T-cell (primary cell): Measurements from ENCODE around the gene LIMS2. TPM values are rescaled to one million over a fixed set of nuclear protein-coding genes. Genes with fewer than 3 reads are reported as not detected.

Experiments used
- ATAC-seq, 4 experiments: fragments of 200-7000 bp in 3 of 4; fragments of 150-1000 bp in 1 of 4; cut with Tn5 transposase; replicated peaks in 1 of 4; 1 replicate in 3 of 4; 2 replicates in 1 of 4; pipeline ENCODE4 v1.10.0; 2021; ENCODE audit warnings: moderate library complexity in 3 of 4, mild to moderate bottlenecking in 2 of 4, moderate number of reproducible peaks in 1 of 4
- CTCF ChIA-PET, 2 donors: fragments of 300-600 bp; sonication (Branson Sonifier 250); formaldehyde crosslinking; loops; one replicate each; lab custom pipeline; 2022; ENCODE audit warnings: antibody characterized with exemption in 2 of 2; lab: Charles Lee
- POLR2A ChIA-PET, 2 donors: fragments of 300-600 bp; sonication (Branson Sonifier 250); formaldehyde crosslinking; loops; one replicate each; lab custom pipeline; 2022; ENCODE audit warnings: antibody characterized with exemption in 2 of 2; lab: Charles Lee
- DNase-seq, 35 experiments: peaks; one replicate each; pipeline versions ENCODE4 v3.0.0 to v3.0.0-alpha.2; 2013 to 2023
- H3K27ac ChIP-seq: one replicate; pipeline ENCODE4 v1.5.1; 2013; ENCODE audit warnings: low read length
- H3K27me3 ChIP-seq, 2 experiments: replicated peaks in 1 of 2; 1 replicate in 1 of 2; 2 replicates in 1 of 2; pipeline versions ENCODE4 v1.6.1 to v1.7.0; 2013; ENCODE audit warnings: low read length in 1 of 2, mixed read lengths in 1 of 2; ENCODE audit not compliant: control insufficient read depth in 2 of 2, insufficient read depth in 2 of 2; ENCODE audit errors: extremely low read depth in 1 of 2
- H3K36me3 ChIP-seq, 2 donors: 1 replicate in 1 of 2; 2 replicates in 1 of 2; pipeline versions ENCODE4 v1.6.1 to v1.7.0; 2013; ENCODE audit warnings: low read length in 1 of 2; ENCODE audit not compliant: control insufficient read depth in 2 of 2, insufficient read depth in 1 of 2; ENCODE audit errors: extremely low read depth in 1 of 2
- H3K4me1 ChIP-seq, 2 experiments: 1 replicate in 1 of 2; 2 replicates in 1 of 2; pipeline versions ENCODE4 v1.6.1 to v1.7.0; 2013; ENCODE audit warnings: low read length in 2 of 2, mixed read lengths in 1 of 2; ENCODE audit not compliant: insufficient read depth in 2 of 2, control insufficient read depth in 1 of 2; ENCODE audit errors: extremely low read depth in 1 of 2
- H3K4me3 ChIP-seq, 2 donors: 1 replicate in 1 of 2; 2 replicates in 1 of 2; pipeline versions ENCODE4 v1.5.1 to v1.7.0; 2013; ENCODE audit warnings: mild to moderate bottlenecking in 2 of 2, low read length in 1 of 2, moderate library complexity in 1 of 2; ENCODE audit not compliant: control insufficient read depth in 1 of 2; ENCODE audit errors: extremely low read depth in 1 of 2
- H3K9me3 ChIP-seq: 2 replicates; pipeline ENCODE4 v1.7.0; 2013
- H3K27ac Mint-ChIP-seq, 2 donors: one replicate each; pipeline ENCODE4 v1.8.0; 2020 to 2021; ENCODE audit warnings: mild to moderate bottlenecking in 2 of 2, mixed read lengths in 2 of 2
- H3K27me3 Mint-ChIP-seq, 2 donors: one replicate each; pipeline ENCODE4 v1.8.0; 2021 to 2022; ENCODE audit warnings: mixed read lengths in 2 of 2
- H3K36me3 Mint-ChIP-seq: one replicate; pipeline ENCODE4 v1.8.0; 2021; ENCODE audit warnings: mixed read lengths
- H3K4me1 Mint-ChIP-seq, 3 donors: one replicate each; pipeline ENCODE4 v1.8.0; 2020 to 2022; ENCODE audit warnings: mixed read lengths in 3 of 3, mild to moderate bottlenecking in 1 of 3
- H3K4me3 Mint-ChIP-seq, 3 donors: one replicate each; pipeline ENCODE4 v1.8.0; 2020 to 2022; ENCODE audit warnings: mild to moderate bottlenecking in 3 of 3, mixed read lengths in 3 of 3, moderate library complexity in 3 of 3
- H3K9me3 Mint-ChIP-seq, 3 donors: one replicate each; pipeline ENCODE4 v1.8.0; 2020 to 2022; ENCODE audit warnings: mixed read lengths in 3 of 3
- WGBS: methylation state at CpG from one replicate; pipeline ENCODE4 v1.1.5; 2013; ENCODE audit warnings: missing lambda C conversion rate; ENCODE audit not compliant: insufficient coverage; 5-methylcytosine and 5-hydroxymethylcytosine counted together
- total RNA-seq, 35 experiments: library from RNA in 6 of 35; stranded (reverse) in 6 of 35; fragments of 120-200 nt in 1 of 35; gene quantifications; one replicate each; pipeline versions ENCODE4 v1.2.1 to v1.2.4 and lab custom pipeline; 2013 to 2026

Gene LIMS2
- total RNA-seq, 5 donors from 2014 or later (not counting 1 experiment from before 2014, with no cell fraction given): 8.4 to 14.8 (median 10.3) TPM

- H3K9me3 Mint-ChIP-seq: no peaks in the 10 kb centered on the region
- H3K4me3 Mint-ChIP-seq: no peak overlapping the region
- ChIA-PET POLR2A (no interaction called here), CTCF (no interaction called here)
- Histone ChIP-seq H3K36me3 (no peaks in the 10 kb centered on the region), H3K27ac (no peak overlapping the region), H3K4me3 (no peak overlapping the region), H3K4me1 (no peaks in the 10 kb centered on the region), H3K9me3 (no peaks in the 10 kb centered on the region), H3K27me3 (peaks cover 0 to 59% of the 10 kb centered on the region in 2 experiments)
- WGBS: 79% methylated on average over 9 of the region's 14 CpGs
- no peak for ATAC-seq
- H3K36me3 Mint-ChIP-seq: no peaks in the 10 kb centered on the region
- peaks cover 0 to 3% (median 0%) of the 10 kb centered on the region in 3 donors for H3K4me1 Mint-ChIP-seq
- peaks cover 18 to 40% of the 10 kb centered on the region in 2 donors for H3K27me3 Mint-ChIP-seq
- H3K27ac Mint-ChIP-seq: no peak overlapping the region
- no peak for DNase-seq
Observed at GRCh38 chr2:127659408-127660290, 15.7 kb downstream of the LIMS2 start.

GRCh38 chr2:127658641-127659407, 16.5 kb downstream of the LIMS2 start:
- H3K27me3 ChIP-seq: peaks cover 0 to 53% of the 10 kb centered on the region in 2 experiments
- ATAC-seq (no peak), DNase-seq (no peak)
- no peak overlapping the region for H3K4me3 Mint-ChIP-seq
- CTCF ChIA-PET: no interaction called here
- H3K9me3 ChIP-seq: no peaks in the 10 kb centered on the region
- H3K9me3 Mint-ChIP-seq: no peaks in the 10 kb centered on the region
- no peaks in the 10 kb centered on the region for H3K4me1 ChIP-seq
- H3K36me3 ChIP-seq: no peaks in the 10 kb centered on the region
- peaks cover 18 to 40% of the 10 kb centered on the region in 2 donors for H3K27me3 Mint-ChIP-seq
- POLR2A ChIA-PET: no interaction called here
- 87% methylated on average over 15 of the region's 20 CpGs for WGBS
- no peak overlapping the region for H3K27ac Mint-ChIP-seq
- no peak overlapping the region for H3K4me3 ChIP-seq
- H3K36me3 Mint-ChIP-seq: no peaks in the 10 kb centered on the region
- H3K27ac ChIP-seq: no peak overlapping the region
- peaks cover 0 to 3% (median 0%) of the 10 kb centered on the region in 3 donors for H3K4me1 Mint-ChIP-seq

DNA sequence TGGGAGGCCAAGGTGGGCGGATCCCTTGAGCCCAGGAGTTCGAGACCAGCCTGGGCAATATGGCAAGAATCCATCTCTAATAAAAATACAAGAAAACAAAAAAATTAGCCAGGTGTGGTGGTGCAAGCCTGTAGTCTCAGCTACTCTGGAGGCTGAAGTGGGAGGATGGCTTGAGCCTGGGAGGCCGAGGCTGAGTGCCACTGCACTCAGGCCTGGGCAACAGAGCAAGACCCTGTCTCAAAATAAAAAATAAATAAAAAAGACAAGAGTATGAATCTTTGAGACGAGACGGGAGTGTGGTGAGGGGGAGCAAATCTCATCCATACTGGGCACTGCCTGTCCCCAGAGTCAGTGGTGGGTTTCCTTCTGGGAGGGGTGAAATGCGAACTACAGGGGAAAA, 17.2 kb downstream of the LIMS2 start:
- no peaks in the 10 kb centered on the region for H3K4me1 Mint-ChIP-seq
- H3K27me3 Mint-ChIP-seq: peaks cover 11 to 36% of the 10 kb centered on the region in 2 donors
- DNase-seq: no peak
- H3K9me3 Mint-ChIP-seq: no peaks in the 10 kb centered on the region
- ChIA-PET POLR2A (no interaction called here), CTCF (no interaction called here)
- no peaks in the 10 kb centered on the region for H3K4me1 ChIP-seq
- peaks cover 0 to 52% of the 10 kb centered on the region in 2 experiments for H3K27me3 ChIP-seq
- no peak overlapping the region for H3K27ac Mint-ChIP-seq
- H3K9me3 ChIP-seq: no peaks in the 10 kb centered on the region
- no peak overlapping the region for H3K27ac ChIP-seq
- H3K36me3 ChIP-seq: no peaks in the 10 kb centered on the region
- H3K4me3 ChIP-seq: no peak overlapping the region
- 90% methylated on average over 3 of the region's 6 CpGs for WGBS
- no peak overlapping the region for H3K4me3 Mint-ChIP-seq
- no peaks in the 10 kb centered on the region for H3K36me3 Mint-ChIP-seq
- ATAC-seq: no peak

- Histone ChIP-seq H3K4me3 (no peak overlapping the region), H3K4me1 (no peaks in the 10 kb centered on the region), H3K27me3 (peaks cover 0 to 51% of the 10 kb centered on the region in 2 experiments), H3K9me3 (no peaks in the 10 kb centered on the region), H3K36me3 (no peaks in the 10 kb centered on the region), H3K27ac (no peak overlapping the region)
- Mint-ChIP-seq H3K36me3 (no peaks in the 10 kb centered on the region), H3K4me3 (no peak overlapping the region), H3K4me1 (no peaks in the 10 kb centered on the region), H3K27ac (no peak overlapping the region), H3K27me3 (peaks cover 9 to 29% of the 10 kb centered on the region in 2 donors), H3K9me3 (no peaks in the 10 kb centered on the region)
- DNase-seq: no peak
- WGBS: 84% methylated on average over 13 of the region's 17 CpGs
- CTCF ChIA-PET: interaction anchor here in 1 of 2 donors (0.6 to 2.3 kb wide), 3 partner anchors 32 to 288 kb away, joined by 3 to 7 read pairs (median 3); no protein-coding TSS in a partner anchor
- ATAC-seq: no peak
- POLR2A ChIA-PET: no interaction called here
Observed at GRCh38 chr2:127657232-127657595, 18.1 kb downstream of the LIMS2 start.

DNA sequence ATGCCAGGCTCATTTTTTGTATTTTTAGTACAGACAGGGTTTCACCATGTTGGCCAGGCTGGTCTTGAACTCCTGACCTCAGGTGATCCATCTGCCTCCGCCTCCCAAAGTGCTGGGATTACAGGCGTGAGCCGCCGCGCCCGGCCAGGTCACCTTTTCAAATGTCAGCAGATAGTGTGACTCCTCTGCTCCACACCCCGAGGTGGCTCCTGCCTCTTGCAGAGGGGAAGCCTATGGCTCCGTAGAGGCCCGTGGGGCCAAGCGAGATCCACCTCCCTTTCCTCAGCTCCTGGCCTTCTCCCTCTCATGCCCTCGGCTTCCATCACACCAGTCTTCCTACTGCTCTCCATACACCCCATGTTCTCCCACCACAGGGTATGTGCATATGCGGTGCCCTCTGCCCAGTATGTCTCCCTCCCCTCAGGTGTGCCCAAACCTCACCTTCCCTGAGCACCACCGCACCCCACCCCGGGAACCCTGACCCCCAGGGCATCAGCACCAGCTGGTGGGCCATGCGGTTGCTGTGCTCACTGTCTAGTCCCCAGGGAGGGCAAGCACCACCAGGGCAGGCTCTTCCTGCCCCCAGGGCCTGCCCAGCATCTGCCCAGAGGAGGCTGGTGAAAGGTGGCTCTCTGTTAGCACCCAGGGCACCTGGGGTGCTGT, 18.6 kb downstream of the LIMS2 start:
- 89% methylated on average over 15 of the region's 15 CpGs for WGBS

More for the DNA sequence above, 18.6 kb downstream of the LIMS2 start:
- ATAC-seq (no peak), DNase-seq (no peak)
- peaks cover 0 to 46% of the 10 kb centered on the region in 2 experiments for H3K27me3 ChIP-seq
- no peaks in the 10 kb centered on the region for H3K4me1 ChIP-seq
- Mint-ChIP-seq H3K9me3 (no peaks in the 10 kb centered on the region), H3K4me3 (no peak overlapping the region), H3K36me3 (no peaks in the 10 kb centered on the region), H3K4me1 (no peaks in the 10 kb centered on the region), H3K27ac (no peak overlapping the region), H3K27me3 (peaks cover 5 to 24% of the 10 kb centered on the region in 2 donors)
- H3K27ac ChIP-seq: no peak overlapping the region
- ChIA-PET CTCF (interaction anchor here in 1 of 2 donors (0.6 to 2.3 kb wide), 2 partner anchors 31 to 65 kb away, joined by 3 to 7 read pairs; no protein-coding TSS in a partner anchor), POLR2A (no interaction called here)
- no peaks in the 10 kb centered on the region for H3K9me3 ChIP-seq
- H3K4me3 ChIP-seq: no peak overlapping the region
- H3K36me3 ChIP-seq: no peaks in the 10 kb centered on the region
